Peyer's patch (tissue), 4 donors: Measurements from ENCODE around the gene METAP1.

Experiments used
- CTCF ChIP-seq, 6 experiments: fragments of 450-650 bp in 4 of 6; fragments of 200-600 bp in 2 of 6; sonication (generic) in 1 of 6; IDR thresholded peaks; one replicate each; pipeline ENCODE4 v1.5.1; 2017 to 2019; ENCODE audit warnings: antibody characterized with exemption in 6 of 6, mild to moderate bottlenecking in 3 of 6, moderate library complexity in 1 of 6
- POLR2A ChIP-seq, 2 donors: fragments of 450-650 bp; IDR thresholded peaks; one replicate each; pipeline ENCODE4 v1.5.1; 2017; ENCODE audit warnings: antibody characterized with exemption in 2 of 2, mild to moderate bottlenecking in 2 of 2, moderate library complexity in 2 of 2

GRCh38 chr4:98967786-98968329, 27.7 kb upstream of the METAP1 start:
- TF ChIP-seq POLR2A (IDR thresholded peaks at IDR 0.05): no peak
- TF ChIP-seq CTCF (IDR thresholded peaks at IDR 0.05): no peak
